ENCODE data around the gene ABCF3.

GRCh38 chr3:184242297-184242685 lies 56.3 kb downstream of the ABCF3 start:
- TF ChIP-seq CTCF (conservative IDR thresholded peaks at IDR 0.05) (no peak; the same call in 1 of the 2 replicates), ZFX (IDR thresholded peaks at IDR 0.05) (no peak)

All from C4-2B (cell line).